Naive thymus-derived CD8-positive, alpha-beta T cell (primary cell): ENCODE data around the gene BBC3. TPM values are rescaled to one million over a fixed set of nuclear protein-coding genes. Genes with fewer than 3 reads are reported as not detected.
"Not testable (repeated sequence)": the region's sequence is repeated elsewhere in the genome, so short reads cannot be mapped to it uniquely, and the experiment has no call there.

Source experiments
- ATAC-seq, 2 donors: fragments of 150-1000 bp; cut with Tn5 transposase in 1 of 2; sonication (Bioruptor Pico), chemical (Tn5 transposase) in 1 of 2; 1 replicate in 1 of 2; 2 replicates in 1 of 2; pipeline ENCODE4 v1.10.0; 2021; ENCODE audit warnings: mild to moderate bottlenecking in 2 of 2, moderate library complexity in 2 of 2
- POLR2A ChIA-PET: fragments of 350-600 bp; sonication (Branson Sonifier 250); formaldehyde crosslinking; loops from one replicate; lab custom pipeline; 2021; ENCODE audit warnings: antibody characterized with exemption; lab: Charles Lee
- DNase-seq, 10 donors: peaks; one replicate each; pipeline versions ENCODE4 v3.0.0 to v3.0.0-alpha.2; 2020 to 2022
- H3K27ac Mint-ChIP-seq, 10 donors: one replicate each; pipeline ENCODE4 v1.8.0; 2020 to 2022; ENCODE audit warnings: mild to moderate bottlenecking in 10 of 10, mixed read lengths in 10 of 10, moderate library complexity in 4 of 10, inconsistent platforms in 1 of 10
- H3K27me3 Mint-ChIP-seq, 5 donors: one replicate each; pipeline ENCODE4 v1.8.0; 2021 to 2022; ENCODE audit warnings: mixed read lengths in 5 of 5
- H3K36me3 Mint-ChIP-seq, 3 donors: one replicate each; pipeline ENCODE4 v1.8.0; 2020 to 2022; ENCODE audit warnings: mixed read lengths in 3 of 3, mild to moderate bottlenecking in 2 of 3, inconsistent platforms in 1 of 3
- H3K4me1 Mint-ChIP-seq, 4 donors: one replicate each; pipeline ENCODE4 v1.8.0; 2021 to 2022; ENCODE audit warnings: mixed read lengths in 4 of 4
- H3K4me3 Mint-ChIP-seq, 10 donors: one replicate each; pipeline ENCODE4 v1.8.0; 2020 to 2022; ENCODE audit warnings: mild to moderate bottlenecking in 10 of 10, mixed read lengths in 10 of 10, moderate library complexity in 6 of 10, inconsistent platforms in 1 of 10
- H3K9me3 Mint-ChIP-seq, 9 donors: one replicate each; pipeline ENCODE4 v1.8.0; 2020 to 2022; ENCODE audit warnings: mixed read lengths in 9 of 9, mild to moderate bottlenecking in 3 of 9, inconsistent platforms in 1 of 9, moderate library complexity in 1 of 9
- polyA plus RNA-seq, 3 donors: library from polyadenylated mRNA; unstranded; fragments of 300-500 nt; fragmentation: Illumina TruSeq; gene quantifications; one replicate each; pipeline ENCODE4 v1.2.3, GENCODE V29; 2021
- total RNA-seq, 8 experiments: library from RNA in 2 of 8; stranded (reverse) in 2 of 8; gene quantifications; one replicate each; pipeline ENCODE4 v1.2.3 and lab custom pipeline; 2021 to 2026

BBC3 gene
- total and polyA plus RNA-seq, 5 experiments from 2014 or later, result 7.2 to 37.4 (median 13.0) TPM

DNA sequence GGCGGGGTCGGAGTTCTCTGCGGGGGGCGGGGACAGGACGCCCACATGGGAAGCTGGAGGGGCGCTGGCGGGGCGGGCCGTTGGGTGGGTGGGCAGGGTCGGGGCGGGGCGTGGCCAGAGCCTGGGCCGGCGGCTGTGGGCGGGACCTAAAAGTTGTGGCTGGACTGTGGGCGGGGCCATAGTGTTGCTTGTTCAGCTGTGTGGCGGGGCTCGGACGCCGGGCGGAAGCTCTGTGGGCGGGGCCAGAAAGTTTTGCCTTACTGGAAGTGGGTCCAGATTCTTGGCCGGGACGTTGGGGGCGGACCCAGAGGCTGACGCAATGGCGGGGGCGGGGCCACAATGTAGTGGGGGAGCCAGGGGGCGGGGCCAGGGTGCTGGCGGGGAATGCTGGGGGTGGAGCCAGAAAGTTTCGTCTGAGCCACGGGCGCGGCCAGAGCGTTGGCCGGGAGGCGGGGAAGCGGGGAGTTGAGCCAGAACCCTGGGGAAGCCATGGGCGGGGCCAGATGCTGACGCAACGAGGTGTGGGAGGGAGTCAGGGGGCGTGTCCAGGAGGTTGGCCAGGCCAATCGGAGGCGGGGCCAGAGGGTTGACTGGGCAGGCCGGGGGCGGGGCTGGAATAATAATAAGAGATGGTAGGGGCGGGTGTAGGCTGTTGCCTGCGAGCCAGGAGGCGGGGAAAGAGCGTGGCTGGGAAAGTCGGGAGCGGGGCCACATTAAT, 25.9 kb upstream of the BBC3 start:
- Mint-ChIP-seq H3K4me3 (peak overlapping the region; percentile 89 to 97 (median 93)), H3K27ac (peak overlapping the region; percentile 93 to 99 (median 97)), H3K36me3 (peaks cover 0 to 40% (median 26%) of the 10 kb centered on the region in 3 donors), H3K4me1 (peaks cover 38 to 53% (median 45%) of the 10 kb centered on the region in 4 donors), H3K27me3 (no peaks in the 10 kb centered on the region), H3K9me3 (no peaks in the 10 kb centered on the region)
- POLR2A ChIA-PET, result interaction anchor here (0.6 to 3.2 kb wide), 26 partner anchors 10 to 1540 kb away, joined by 3 to 74 read pairs (median 7); partner anchors contain the start of genes DHX34, INAFM1, SAE1 and ZC3H4
- peak; percentile 74 to 82 for ATAC-seq
- DNase-seq, result peak; percentile 94 to 99 (median 98)

DNA sequence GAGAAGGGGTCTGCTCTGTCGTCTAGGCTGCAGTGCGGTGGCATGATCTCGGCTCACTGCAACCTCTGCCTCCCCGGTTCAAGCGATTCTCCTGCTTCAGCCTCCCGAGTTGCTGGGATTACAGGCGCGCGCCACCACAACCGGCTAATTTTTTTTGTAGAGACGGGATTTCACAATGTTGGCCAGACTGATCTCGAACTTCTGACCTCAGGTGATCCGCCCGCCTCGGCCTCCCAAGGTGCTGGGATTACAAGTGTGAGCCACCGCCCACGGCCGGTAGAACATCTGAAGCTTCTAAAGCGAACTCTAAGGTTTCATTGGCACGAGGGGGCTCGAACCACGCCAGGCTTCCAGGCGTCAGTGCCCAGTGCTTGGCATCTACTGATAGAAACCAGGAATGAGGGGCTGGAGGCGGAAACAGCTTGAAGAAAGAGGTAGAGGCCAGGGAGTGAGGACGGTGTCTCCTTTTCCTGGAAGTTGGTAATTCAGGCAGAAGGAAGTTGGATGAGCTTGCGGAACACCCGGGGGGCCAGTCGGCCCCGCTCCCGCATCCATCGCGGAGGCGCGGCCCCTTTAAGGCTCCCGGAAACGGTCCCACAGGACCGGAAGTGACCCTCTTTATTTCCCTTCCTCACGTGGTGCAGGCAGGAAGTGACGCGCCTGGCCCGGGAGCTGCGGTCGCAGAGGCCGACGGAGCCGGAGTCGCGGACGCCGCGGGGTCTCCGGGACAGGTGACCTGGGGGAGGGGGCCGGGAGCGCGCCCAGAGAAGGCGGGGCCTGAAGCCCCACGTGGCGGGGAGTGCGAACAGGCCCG, 25.1 kb upstream of the BBC3 start, which contains the start of gene CCDC9:
TSS of gene CCDC9 (plus strand) at position 647 of the 814 bp plus-strand sequence. CDS start 1,876 bp downstream, outside the sequence.
- peak in 1 of 2 donors; percentile 72 for ATAC-seq
- peaks cover 37 to 50% (median 43%) of the 10 kb centered on the region in 4 donors for H3K4me1 Mint-ChIP-seq

DNA sequence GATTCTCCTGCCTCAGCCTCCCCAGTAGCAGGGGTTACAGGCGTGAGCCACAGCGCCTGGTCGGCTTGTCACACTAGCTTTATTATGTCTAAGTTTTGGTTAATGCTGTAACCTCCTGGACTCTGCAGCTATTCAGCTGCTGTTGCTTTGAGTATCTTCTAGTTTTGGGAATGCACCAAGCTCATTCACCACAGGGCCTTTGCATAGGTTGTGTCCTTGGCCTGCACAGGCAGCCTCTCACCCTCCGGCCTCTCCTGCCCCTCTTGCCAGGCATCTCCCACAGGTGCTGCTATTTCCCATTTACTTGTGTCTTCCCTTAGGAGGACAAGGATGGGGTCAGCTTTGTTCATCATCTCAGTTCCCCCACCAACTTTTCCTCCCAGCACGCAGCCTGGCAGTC, 23.0 kb upstream of the BBC3 start:
- no peaks in the 10 kb centered on the region for H3K9me3 Mint-ChIP-seq

More for the DNA sequence above, 25.1 kb upstream of the BBC3 start, which contains the start of gene CCDC9:
- POLR2A ChIA-PET, result interaction anchor here (0.6 to 3.2 kb wide), 26 partner anchors 9 to 1539 kb away, joined by 3 to 74 read pairs (median 7); partner anchors contain the start of genes DHX34, INAFM1, SAE1 and ZC3H4
- peak within 1 kb of the TSS; percentile 93 to 99 (median 97) for H3K27ac Mint-ChIP-seq
- DNase-seq, result peak in 8 of 10 donors; percentile 88 to 97 (median 93)
- no peaks in the 10 kb centered on the region for H3K27me3 Mint-ChIP-seq
- peak within 1 kb of the TSS; percentile 89 to 97 (median 93) for H3K4me3 Mint-ChIP-seq
- no peaks in the 10 kb centered on the region for H3K9me3 Mint-ChIP-seq
- H3K36me3 Mint-ChIP-seq, result peaks cover 0 to 33% (median 22%) of the 10 kb centered on the region in 3 donors

DNA sequence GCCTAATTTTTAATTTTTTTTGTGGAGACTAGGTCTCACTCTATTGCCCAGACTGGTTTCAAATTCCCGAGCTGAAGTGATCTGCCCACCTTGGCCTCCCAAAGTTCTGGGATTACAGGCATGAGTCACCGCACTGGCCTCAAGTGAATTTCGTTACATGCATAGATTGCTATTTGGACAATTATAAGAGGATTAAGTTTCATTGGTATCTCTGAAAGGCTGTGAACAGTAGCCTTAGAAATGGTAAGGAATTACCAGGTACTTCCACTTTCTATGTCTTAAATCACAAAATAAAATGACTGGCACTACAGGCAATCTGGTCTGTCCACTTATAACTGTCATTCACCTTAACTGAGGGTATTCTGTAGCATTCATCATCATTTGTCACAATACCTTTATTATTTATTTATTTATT, 22.5 kb upstream of the BBC3 start:
- Mint-ChIP-seq H3K27me3 (no peaks in the 10 kb centered on the region), H3K4me1 (peaks cover 19 to 34% (median 24%) of the 10 kb centered on the region in 4 donors), H3K36me3 (peaks cover 0 to 11% (median 0%) of the 10 kb centered on the region in 3 donors), H3K4me3 (peak overlapping the region in 2 of 10 donors; percentile 18 to 24), H3K9me3 (no peaks in the 10 kb centered on the region), H3K27ac (peak overlapping the region in 2 of 10 donors; percentile 13 to 56)
- DNase-seq (no peak), ATAC-seq (no peak)
- POLR2A ChIA-PET, result interaction anchor here (1.0 to 1.1 kb wide), 2 partner anchors 28 to 140 kb away, joined by 3 to 4 read pairs; partner anchors contain the start of gene ZC3H4

More for the DNA sequence above, 23.0 kb upstream of the BBC3 start:
- H3K27me3 Mint-ChIP-seq, result no peaks in the 10 kb centered on the region
- POLR2A ChIA-PET, result interaction anchor here (0.7 to 1.1 kb wide), 3 partner anchors 10 to 140 kb away, joined by 3 to 4 read pairs (median 3); partner anchors contain the start of gene ZC3H4
- H3K27ac Mint-ChIP-seq, result peak overlapping the region in 7 of 10 donors; percentile 50 to 85 (median 75)
- H3K4me1 Mint-ChIP-seq, result peaks cover 23 to 39% (median 29%) of the 10 kb centered on the region in 4 donors
- DNase-seq (no peak), ATAC-seq (no peak)
- H3K36me3 Mint-ChIP-seq, result peaks cover 0 to 15% (median 4%) of the 10 kb centered on the region in 3 donors
- no peak overlapping the region for H3K4me3 Mint-ChIP-seq

DNA sequence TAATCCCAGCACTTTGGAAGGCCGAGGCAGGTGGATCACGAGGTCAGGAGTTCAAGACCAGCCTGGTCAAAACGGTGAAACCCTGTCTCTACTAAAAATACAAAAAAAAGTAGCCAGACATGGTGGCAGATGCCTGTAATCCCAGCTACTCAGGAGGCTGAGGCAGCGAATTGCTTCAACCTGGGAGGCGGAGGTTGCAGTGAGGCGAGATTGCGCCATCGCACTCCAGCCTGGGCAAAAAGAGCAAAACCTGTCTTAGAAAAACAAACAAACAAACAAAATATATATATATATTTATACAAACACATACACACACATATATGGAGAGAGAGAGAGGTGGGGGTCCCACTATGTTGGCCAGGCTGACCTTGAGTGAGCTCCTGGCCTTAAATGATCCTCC, 22.0 kb upstream of the BBC3 start:
- H3K4me3 Mint-ChIP-seq, result peak overlapping the region in 2 of 10 donors; percentile 18 to 24
- H3K9me3 Mint-ChIP-seq, H3K36me3 Mint-ChIP-seq, H3K27me3 Mint-ChIP-seq, ATAC-seq, DNase-seq: not testable (repeated sequence)
- peaks cover 18 to 30% (median 20%) of the 10 kb centered on the region in 4 donors for H3K4me1 Mint-ChIP-seq
- H3K27ac Mint-ChIP-seq, result peak overlapping the region in 2 of 10 donors; percentile 13 to 56
- POLR2A ChIA-PET, result interaction anchor here (1.0 to 1.2 kb wide), 3 partner anchors 27 to 139 kb away, joined by 3 to 4 read pairs (median 3); partner anchors contain the start of gene ZC3H4

DNA sequence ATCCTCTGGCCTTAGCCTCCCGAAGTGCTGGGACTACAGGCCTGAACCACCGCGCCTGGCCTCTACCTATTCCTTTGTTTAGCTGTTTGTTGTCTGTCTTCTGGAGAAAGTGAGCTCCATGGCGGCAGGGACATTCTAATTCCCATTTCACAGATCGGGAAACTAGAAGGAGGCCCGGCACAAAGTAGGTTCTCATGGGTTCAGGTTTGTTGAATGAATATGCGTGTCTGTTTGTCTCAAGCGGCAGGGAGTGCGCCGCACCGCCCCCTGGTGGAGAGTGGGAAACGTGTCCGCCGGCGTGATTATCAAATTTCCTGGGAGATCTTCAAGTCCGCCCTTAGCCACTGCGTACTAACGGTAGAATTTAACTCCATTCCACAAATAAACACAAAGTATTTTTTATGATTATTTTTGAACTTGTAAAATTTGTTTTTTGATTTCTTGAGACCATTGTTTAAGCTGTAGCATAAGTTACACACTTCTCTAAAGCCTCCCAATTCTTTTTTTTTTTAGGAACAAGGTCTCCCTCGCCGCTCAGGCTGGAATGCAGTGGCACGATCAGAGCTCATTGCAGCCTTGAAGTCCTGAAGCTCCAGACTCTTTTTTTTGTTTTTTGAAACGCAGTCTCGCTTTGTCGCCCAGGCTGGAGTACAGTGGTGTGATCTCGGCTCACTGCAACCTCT, 16.4 kb upstream of the BBC3 start:
- Mint-ChIP-seq H3K9me3 (no peaks in the 10 kb centered on the region), H3K4me3 (peak overlapping the region in 1 of 10 donors; percentile 2), H3K36me3 (no peaks in the 10 kb centered on the region), H3K4me1 (peaks cover 5 to 36% (median 22%) of the 10 kb centered on the region in 4 donors), H3K27me3 (peaks cover 0 to 5% (median 0%) of the 10 kb centered on the region in 5 donors), H3K27ac (peak overlapping the region in 5 of 10 donors; percentile 8 to 76 (median 67))
- POLR2A ChIA-PET, result interaction anchor here (0.6 to 6.3 kb wide), 8 partner anchors 9 to 391 kb away, joined by 3 to 116 read pairs (median 11); partner anchors contain the start of gene CCDC9
- ATAC-seq (no peak), DNase-seq (peak; percentile 59 to 87 (median 76))

DNA sequence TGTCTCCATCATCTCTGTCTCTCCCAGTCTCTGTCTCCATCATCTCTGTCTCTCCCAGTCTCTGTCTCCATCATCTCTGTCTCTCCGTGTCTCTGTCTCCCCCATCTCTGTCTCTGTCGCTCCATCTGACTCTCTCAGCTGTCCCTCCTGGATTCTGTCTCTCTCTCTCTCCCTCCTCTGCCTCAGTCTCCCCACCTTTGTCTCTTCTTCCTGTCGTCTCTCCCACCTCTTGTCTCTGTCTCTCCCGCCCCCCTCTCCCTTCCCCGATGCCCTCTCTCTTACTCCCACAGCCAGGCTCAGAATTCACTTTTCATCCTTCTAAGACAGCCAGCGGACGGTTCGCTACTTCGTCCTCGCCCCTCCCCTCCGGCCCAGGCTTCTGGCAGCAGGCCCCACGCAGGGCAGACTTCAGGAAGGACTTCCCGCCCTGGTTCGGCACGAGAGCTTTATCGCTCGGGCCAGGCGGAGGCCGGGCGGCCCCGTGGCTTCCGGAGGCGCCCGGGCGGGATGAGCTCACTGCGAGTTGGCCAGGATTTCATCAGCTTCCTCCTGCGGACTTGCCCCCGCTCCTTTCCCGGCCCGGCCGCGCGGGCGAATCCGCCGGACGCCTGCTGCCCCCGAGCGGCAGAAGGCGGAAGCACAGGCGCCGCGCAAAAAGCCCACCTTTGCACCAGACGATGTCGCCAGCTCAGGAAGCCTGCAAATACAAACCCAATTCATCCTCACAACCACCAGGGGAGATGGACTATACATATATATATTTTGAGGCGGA, 13.0 kb upstream of the BBC3 start:
- Mint-ChIP-seq H3K4me1 (peaks cover 9 to 41% (median 29%) of the 10 kb centered on the region in 4 donors), H3K4me3 (peak overlapping the region in 9 of 10 donors; percentile 68 to 93 (median 81)), H3K36me3 (no peaks in the 10 kb centered on the region), H3K9me3 (no peaks in the 10 kb centered on the region), H3K27ac (peak overlapping the region in 7 of 10 donors; percentile 22 to 97 (median 81)), H3K27me3 (peaks cover 0 to 7% (median 0%) of the 10 kb centered on the region in 5 donors)
- peak; percentile 81 to 92 (median 89) for DNase-seq
- POLR2A ChIA-PET, result interaction anchor here (0.8 to 6.3 kb wide), 24 partner anchors 10 to 131 kb away, joined by 3 to 116 read pairs (median 7); partner anchors contain the start of genes CCDC9, INAFM1, SAE1 and ZC3H4
- peak; percentile 43 to 53 for ATAC-seq

DNA sequence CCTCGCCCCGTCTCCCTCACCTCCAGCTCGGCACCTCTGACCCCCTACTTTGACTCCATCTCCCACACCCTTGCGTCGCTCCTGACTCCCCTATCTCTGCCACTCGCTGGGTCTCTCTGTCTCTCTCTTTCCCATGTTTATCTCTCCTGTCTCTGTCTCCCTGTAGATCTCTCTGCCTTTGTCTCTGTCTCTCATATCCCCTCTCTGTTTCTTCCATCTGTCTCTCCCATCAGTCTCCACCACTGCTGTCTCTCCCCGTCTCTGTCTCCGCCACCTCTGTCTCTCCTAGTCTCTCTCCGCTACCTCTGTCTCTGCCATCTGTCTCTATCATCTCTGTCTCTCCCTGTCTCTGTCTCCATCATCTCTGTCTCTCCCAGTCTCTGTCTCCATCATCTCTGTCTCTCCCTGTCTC, 12.4 kb upstream of the BBC3 start:
- ATAC-seq, result peak; percentile 4 to 19

DNA sequence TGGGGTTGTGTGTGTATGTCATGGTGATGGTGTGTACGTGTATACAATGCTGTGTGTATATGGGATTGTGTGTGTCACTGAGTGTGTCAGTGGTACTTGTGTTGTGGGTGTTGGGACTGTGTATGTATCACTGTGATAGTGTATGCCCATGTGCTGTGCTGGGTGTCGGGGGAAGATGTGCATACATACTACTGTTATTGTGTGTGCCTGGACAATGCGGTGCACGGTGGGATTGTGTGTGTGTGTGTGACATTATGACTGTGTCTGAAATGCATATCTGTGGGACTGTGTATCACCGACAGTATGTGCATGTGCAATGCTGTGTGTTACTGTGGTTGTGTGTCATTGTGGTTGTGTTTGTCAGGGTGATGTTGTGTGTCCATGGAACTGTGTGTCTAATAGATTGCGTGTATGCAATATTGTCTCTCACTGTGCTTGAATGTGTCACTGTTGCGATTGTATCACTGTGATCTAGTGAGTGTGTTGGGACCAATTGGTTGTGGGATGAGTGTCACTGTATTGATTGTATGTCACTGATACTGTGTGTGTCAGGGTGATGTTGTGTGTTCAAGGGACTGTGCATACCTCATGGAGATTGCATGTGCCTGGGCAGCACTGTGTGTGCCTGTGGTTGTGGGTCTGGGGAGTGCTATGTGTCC, 11.0 kb upstream of the BBC3 start:
- Mint-ChIP-seq H3K9me3 (no peaks in the 10 kb centered on the region), H3K4me3 (no peak overlapping the region), H3K36me3 (no peaks in the 10 kb centered on the region), H3K27me3 (peaks cover 0 to 6% (median 0%) of the 10 kb centered on the region in 5 donors), H3K4me1 (peaks cover 6 to 41% (median 28%) of the 10 kb centered on the region in 4 donors), H3K27ac (no peak overlapping the region)
- POLR2A ChIA-PET, result interaction anchor here (1.4 to 6.3 kb wide), 9 partner anchors 10 to 85 kb away, joined by 5 to 116 read pairs (median 34); partner anchors contain the start of genes CCDC9 and INAFM1
- ATAC-seq (peak in 1 of 2 donors; percentile 0), DNase-seq (peak in 1 of 10 donors; percentile 25)

More for the DNA sequence above, 12.4 kb upstream of the BBC3 start:
- peaks cover 12 to 44% (median 31%) of the 10 kb centered on the region in 4 donors for H3K4me1 Mint-ChIP-seq
- H3K4me3 Mint-ChIP-seq, result peak overlapping the region in 9 of 10 donors; percentile 62 to 93 (median 81)
- peaks cover 0 to 8% (median 0%) of the 10 kb centered on the region in 5 donors for H3K27me3 Mint-ChIP-seq
- DNase-seq, result peak in 1 of 10 donors; percentile 31
- H3K27ac Mint-ChIP-seq, result peak overlapping the region in 8 of 10 donors; percentile 76 to 97 (median 90)
- POLR2A ChIA-PET, result interaction anchor here (0.6 to 6.3 kb wide), 18 partner anchors 11 to 130 kb away, joined by 3 to 116 read pairs (median 10); partner anchors contain the start of genes CCDC9, INAFM1 and ZC3H4
- H3K36me3 Mint-ChIP-seq, result no peaks in the 10 kb centered on the region
- no peaks in the 10 kb centered on the region for H3K9me3 Mint-ChIP-seq
